NT2/D1 (cell line): Measurements from ENCODE around the gene C6orf132.

Experiments
- SUZ12 ChIP-seq: IDR thresholded peaks from 2 replicates; pipeline ENCODE4 v1.6.1; 2011; ENCODE audit not compliant: insufficient read length, insufficient read depth; ENCODE audit errors: extremely low read depth
- YY1 ChIP-seq: IDR thresholded peaks from 2 replicates; pipeline ENCODE4 v1.6.1; 2011; ENCODE audit not compliant: insufficient read length, insufficient read depth
- ZNF274 ChIP-seq: IDR thresholded peaks from 2 replicates; pipeline ENCODE4 v1.6.1; 2011; ENCODE audit warnings: mild to moderate bottlenecking, low read depth, low read length

DNA sequence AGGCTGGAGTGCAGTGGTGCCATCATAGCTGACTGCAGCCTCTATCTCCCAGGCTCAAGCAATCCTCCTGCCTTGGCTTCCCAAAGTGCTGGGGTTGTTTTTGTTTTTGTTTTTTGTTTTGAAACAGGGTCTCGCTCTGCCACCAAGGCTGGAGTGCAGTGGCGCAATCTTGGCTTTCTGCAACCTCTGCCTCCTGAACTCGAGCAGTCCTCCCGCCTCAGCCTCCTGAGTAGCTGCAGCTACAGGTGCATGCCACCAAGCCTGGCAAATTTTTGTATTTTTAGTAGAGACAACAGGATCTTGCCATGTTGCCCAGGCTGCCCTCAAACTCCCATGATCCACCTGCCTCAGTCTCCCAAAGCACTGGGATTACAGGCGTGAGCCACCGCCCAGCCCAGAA, 4.2 kb downstream of the C6orf132 start:
- TF ChIP-seq SUZ12 (no peak), YY1 (no peak), ZNF274 (no peak)
